GM10266 (cell line): Measurements from ENCODE around the gene IMMP2L.

Source experiments
- DNase-seq: peaks from one replicate; pipeline ENCODE4 v3.0.0; 2012; ENCODE audit errors: extremely low spot score
- TF ChIP-seq, protein P1 (sequence below): IDR thresholded peaks from 2 replicates; pipeline ENCODE4 v1.5.1; 2012; ENCODE audit warnings: mild to moderate bottlenecking, low read depth; ENCODE audit not compliant: control insufficient read depth, insufficient read depth; ENCODE audit errors: missing control alignments

IMMP2L gene

DNA sequence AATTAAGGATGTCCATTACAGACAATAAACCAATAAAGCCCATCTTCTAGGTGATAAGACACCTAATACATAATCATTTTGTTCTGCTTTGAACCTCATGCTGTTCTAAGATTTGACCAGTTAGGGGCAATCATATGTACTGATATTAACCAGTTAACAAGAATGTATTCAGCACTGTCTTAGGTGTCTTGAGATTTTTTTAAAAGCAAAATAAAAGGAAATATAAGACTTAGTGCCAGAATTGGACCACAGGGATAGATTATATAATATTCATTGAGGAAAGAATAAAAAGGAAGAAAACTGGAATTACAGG lies 32.0 kb downstream of the IMMP2L start:
- no peak for DNase-seq
- TF ChIP-seq, protein P1, sequence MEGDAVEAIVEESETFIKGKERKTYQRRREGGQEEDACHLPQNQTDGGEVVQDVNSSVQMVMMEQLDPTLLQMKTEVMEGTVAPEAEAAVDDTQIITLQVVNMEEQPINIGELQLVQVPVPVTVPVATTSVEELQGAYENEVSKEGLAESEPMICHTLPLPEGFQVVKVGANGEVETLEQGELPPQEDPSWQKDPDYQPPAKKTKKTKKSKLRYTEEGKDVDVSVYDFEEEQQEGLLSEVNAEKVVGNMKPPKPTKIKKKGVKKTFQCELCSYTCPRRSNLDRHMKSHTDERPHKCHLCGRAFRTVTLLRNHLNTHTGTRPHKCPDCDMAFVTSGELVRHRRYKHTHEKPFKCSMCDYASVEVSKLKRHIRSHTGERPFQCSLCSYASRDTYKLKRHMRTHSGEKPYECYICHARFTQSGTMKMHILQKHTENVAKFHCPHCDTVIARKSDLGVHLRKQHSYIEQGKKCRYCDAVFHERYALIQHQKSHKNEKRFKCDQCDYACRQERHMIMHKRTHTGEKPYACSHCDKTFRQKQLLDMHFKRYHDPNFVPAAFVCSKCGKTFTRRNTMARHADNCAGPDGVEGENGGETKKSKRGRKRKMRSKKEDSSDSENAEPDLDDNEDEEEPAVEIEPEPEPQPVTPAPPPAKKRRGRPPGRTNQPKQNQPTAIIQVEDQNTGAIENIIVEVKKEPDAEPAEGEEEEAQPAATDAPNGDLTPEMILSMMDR: no peak

DNA sequence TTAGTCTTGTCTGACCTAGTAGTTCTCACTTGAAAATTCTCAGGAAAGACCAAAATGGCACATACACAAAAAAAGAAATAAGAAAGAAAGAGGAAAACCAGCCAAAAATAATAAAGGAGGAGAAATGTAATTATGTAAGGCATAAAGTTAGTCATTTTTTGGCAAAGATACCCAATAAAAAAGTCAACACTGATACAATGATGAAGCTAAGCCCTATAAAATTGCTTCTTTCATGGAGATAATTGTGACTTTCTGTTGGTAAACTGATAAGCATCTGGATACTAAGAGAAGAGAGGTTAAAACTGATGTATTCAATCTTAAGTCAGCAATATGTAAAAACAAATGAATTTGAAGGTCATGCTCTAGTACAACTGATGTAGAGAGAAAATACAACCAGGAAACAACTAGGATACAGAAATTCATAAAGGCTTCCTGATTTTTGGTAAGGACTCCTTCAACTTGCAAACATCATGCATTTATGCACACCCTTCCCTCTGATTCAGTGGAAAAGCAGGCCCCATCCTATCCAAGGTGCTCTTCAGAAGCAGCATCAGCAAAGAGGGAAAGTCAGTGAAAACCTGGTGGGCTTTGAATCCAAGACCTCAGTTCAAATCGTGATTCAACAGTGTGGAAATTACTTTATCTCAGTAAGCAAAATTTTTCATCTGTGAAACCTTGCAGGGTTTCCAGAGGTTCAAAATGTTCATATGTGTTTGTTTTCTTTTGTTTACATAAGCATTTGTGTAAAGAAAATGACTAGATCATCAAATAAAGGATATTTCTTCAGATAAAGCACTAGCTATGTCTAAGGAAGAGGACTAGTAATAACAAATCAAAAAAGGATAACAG lies 32.6 kb downstream of the IMMP2L start:
- TF ChIP-seq, protein P1: no peak

DNA sequence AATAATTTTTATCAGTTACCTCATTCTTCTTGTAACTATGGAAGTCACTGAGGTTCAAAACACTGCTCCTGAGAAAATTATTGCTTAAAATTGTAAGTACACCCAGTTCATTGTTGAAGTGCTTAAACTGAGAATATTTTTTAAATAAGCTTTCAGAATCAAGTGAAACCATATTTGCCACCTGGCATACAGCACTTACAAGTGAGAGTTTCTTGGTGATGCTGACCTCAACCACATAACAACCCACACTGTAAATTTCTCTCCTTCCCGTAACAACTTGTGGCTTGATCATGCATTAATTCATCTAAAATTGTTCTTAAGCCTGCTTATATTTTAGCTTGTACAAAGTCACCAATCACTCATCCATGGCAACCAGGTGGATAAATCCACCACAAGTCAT lies 34.0 kb downstream of the IMMP2L start:
- TF ChIP-seq, protein P1: no peak
- DNase-seq: peak; percentile 5

More for the DNA sequence above, 32.6 kb downstream of the IMMP2L start:
- DNase-seq: no peak

DNA sequence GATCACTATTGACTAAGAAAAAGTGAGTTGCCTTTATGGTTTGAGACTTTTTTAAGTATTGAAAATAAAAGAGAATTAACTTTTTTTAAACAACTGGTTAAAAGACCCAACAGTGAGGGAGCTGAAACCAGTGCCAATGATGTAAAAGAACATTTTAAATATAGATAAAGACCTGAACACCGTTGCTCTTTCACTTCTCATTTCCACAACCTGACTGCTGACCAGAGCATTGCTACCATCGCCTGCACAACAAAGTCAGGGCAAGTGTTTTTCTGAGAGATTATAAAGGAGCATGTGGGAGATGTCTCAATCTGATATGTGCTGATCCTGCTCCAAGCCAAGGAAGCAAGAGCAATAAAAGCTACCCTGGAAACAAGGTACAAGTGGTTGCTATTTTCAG lies 34.7 kb downstream of the IMMP2L start:
- peak; percentile 24 for DNase-seq
- TF ChIP-seq, protein P1: no peak

DNA sequence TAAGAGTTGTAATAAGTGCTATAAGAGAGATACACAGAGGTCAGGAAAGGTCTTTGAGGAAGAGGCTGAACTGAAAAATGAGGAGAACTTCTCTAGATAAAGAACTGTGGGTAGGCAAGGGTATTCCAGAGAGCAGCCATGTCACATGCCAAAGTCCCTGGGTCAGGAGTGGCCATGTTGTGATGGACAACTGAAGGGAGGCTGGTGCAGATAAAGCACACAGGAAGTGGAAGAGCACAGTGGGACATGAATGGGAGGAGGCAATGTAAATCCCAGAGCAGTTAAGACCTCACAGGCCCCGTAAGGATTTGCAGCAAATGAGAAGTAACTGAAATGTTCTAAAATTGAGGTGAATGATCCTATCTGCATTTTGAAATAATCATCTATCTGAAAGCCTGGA lies 37.2 kb downstream of the IMMP2L start:
- TF ChIP-seq, protein P1: no peak
- DNase-seq: no peak

DNA sequence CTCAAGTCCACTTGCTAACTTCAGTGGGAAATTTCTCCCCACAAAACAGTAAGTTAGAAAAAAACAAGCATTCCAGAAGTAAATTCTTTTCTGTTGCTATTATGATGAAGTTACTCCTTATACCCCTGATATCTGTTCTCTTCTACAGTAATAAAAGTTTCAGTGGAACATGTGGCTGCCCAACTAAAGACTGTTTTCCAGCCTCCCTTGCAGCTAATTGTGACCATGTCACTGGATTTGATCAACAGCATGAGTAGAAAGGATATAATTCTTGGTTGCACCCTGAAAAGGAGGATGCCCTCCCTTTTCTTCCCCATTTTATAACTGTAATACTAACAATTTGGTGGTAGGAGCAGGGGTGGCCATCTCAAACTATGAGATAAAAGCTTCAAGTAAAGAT lies 40.6 kb downstream of the IMMP2L start:
- DNase-seq: no peak
- TF ChIP-seq, protein P1: no peak

DNA sequence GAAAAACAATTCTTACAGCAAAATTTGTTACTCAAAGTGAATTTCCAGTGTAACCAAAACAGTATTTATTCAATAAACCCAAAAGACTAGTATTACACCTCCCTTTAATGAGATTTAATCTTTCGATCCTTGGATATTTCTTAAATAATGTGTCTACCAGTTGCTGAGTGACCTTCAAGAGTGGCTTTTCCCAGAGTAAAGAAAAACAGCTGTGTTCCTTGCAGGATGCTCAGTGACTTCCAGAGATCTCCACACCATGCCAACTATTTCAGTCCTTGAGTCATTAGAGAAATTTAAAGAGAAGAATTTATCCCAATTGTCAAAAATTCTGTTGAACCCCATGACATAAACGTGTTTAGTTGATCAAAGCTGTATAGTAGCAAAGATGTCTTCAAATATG lies 44.0 kb downstream of the IMMP2L start:
- TF ChIP-seq, protein P1: no peak

More for the DNA sequence above, 44.0 kb downstream of the IMMP2L start:
- no peak for DNase-seq
